Right lobe of liver (tissue), 6 donors: Measurements from ENCODE around the gene CORO7. TPM values are rescaled to one million over a fixed set of nuclear protein-coding genes. Genes with fewer than 3 reads are reported as not detected.
A peak's percentile ranks its signal among the peaks of the same experiment; 100 is the strongest.

ENCODE experiments used
- ATAC-seq, 4 donors: fragments of 200-7000 bp; cut with Tn5 transposase; one replicate each; pipeline ENCODE4 v1.9.1; 2020; ENCODE audit warnings: mild to moderate bottlenecking in 4 of 4, moderate library complexity in 4 of 4
- DNase-seq, 3 donors: peaks; one replicate each; pipeline ENCODE4 v3.0.0-alpha.2; 2020
- H3K27ac ChIP-seq, 3 donors: fragments of 200-600 bp; one replicate each; pipeline ENCODE4 v1.8.0; 2022
- H3K27me3 ChIP-seq, 2 donors: fragments of 200-600 bp; one replicate each; pipeline ENCODE4 v1.8.0; 2022
- H3K36me3 ChIP-seq, 4 donors: fragments of 200-600 bp; sonication (generic) in 1 of 4; one replicate each; pipeline versions ENCODE4 v1.5.1 to v1.8.0; 2017 to 2022; ENCODE audit warnings: control low read depth in 1 of 4
- H3K4me1 ChIP-seq, 4 donors: fragments of 200-600 bp; sonication (generic) in 1 of 4; one replicate each; pipeline versions ENCODE4 v1.5.1 to v1.8.0; 2017 to 2022; ENCODE audit warnings: control low read depth in 1 of 4
- H3K4me3 ChIP-seq, 3 donors: fragments of 200-600 bp; one replicate each; pipeline ENCODE4 v1.8.0; 2022
- H3K9me3 ChIP-seq, 4 donors: fragments of 200-600 bp; sonication (generic) in 1 of 4; one replicate each; pipeline versions ENCODE4 v1.5.1 to v1.8.0; 2017 to 2022; ENCODE audit warnings: control low read depth in 1 of 4
- CTCF ChIP-seq, 4 donors: fragments of 200-600 bp in 3 of 4; fragments of 450-650 bp in 1 of 4; IDR thresholded peaks; one replicate each; pipeline versions ENCODE4 v1.5.1 to v1.8.0; 2016 to 2022; ENCODE audit warnings: antibody characterized with exemption in 4 of 4, mild to moderate bottlenecking in 2 of 4
- POLR2A ChIP-seq: fragments of 450-650 bp; IDR thresholded peaks from one replicate; pipeline ENCODE4 v1.6.1; 2017; ENCODE audit warnings: antibody characterized with exemption, mild to moderate bottlenecking
- WGBS: methylation state at CpG from one replicate; pipeline ENCODE4 v1.1.6; 2018; ENCODE audit warnings: low coverage, low lambda C conversion rate; ENCODE audit not compliant: insufficient coverage; ENCODE audit errors: missing lambda C conversion rate; 5-methylcytosine and 5-hydroxymethylcytosine counted together
- intact Hi-C, 2 donors: fragments of 100-400 bp; cut with DNase I; formaldehyde crosslinking; loops; one replicate each; pipeline versions ENCODE4 v1.11.2 to v1.14.1; 2022
- total RNA-seq, 6 experiments: library from RNA; depleted of rRNA in 2 of 6; stranded (reverse); fragments of >200 nt in 2 of 6; fragmentation: NEBNext Ultra II Directional in 3 of 6; extraction: Animal tissue kit (Norgen Biotek cat#: 25700) in 3 of 6; gene quantifications; one replicate each; pipeline versions ENCODE4 v1.1.0 to v1.2.4, GENCODE V29; 2016 to 2023
- donor health status: DM: no; HTN: yes; CAD: no.
- donor health status: DM: no; HTN: no; CAD: no.
- donor health status: DM: no; HTN: no; CAD: no.
- donor health status: DM: no; HTN: yes; CAD: no.
- donor health status: DM: no; HTN: yes; CAD: no.

CORO7 gene
- total RNA-seq, 6 experiments from 2014 or later = 7.8 to 22.9 (median 13.3) TPM

GRCh38 chr16:4362476-4363135 lies 53.8 kb downstream of the CORO7 start:
- peaks cover 0 to 4% (median 0%) of the 10 kb centered on the region in 4 donors for H3K36me3 ChIP-seq

GRCh38 chr16:4361944-4362311 lies 54.5 kb downstream of the CORO7 start:
- Histone ChIP-seq H3K4me3 (no peak overlapping the region), H3K27me3 (no peaks in the 10 kb centered on the region), H3K27ac (no peak overlapping the region), H3K36me3 (peaks cover 0 to 4% (median 0%) of the 10 kb centered on the region in 4 donors), H3K4me1 (no peaks in the 10 kb centered on the region), H3K9me3 (no peaks in the 10 kb centered on the region)
- DNase-seq (no peak), ATAC-seq (no peak)
- intact Hi-C loops = loop anchor here in 1 of 2 donors (2.0 kb wide), 1 partner anchor 41 kb away; no protein-coding TSS in a partner anchor
- no peak for TF ChIP-seq CTCF (IDR thresholded peaks at IDR 0.05)
- TF ChIP-seq POLR2A = no peak
- no CpG with 5 or more reads among the region's 12 CpGs for WGBS

More at GRCh38 chr16:4362476-4363135, 53.8 kb downstream of the CORO7 start:
- intact Hi-C loops = no loop called here
- DNase-seq (no peak), ATAC-seq (no peak)
- Histone ChIP-seq H3K27ac (no peak overlapping the region), H3K4me3 (no peak overlapping the region), H3K4me1 (no peaks in the 10 kb centered on the region), H3K9me3 (no peaks in the 10 kb centered on the region), H3K27me3 (no peaks in the 10 kb centered on the region)
- no peak for TF ChIP-seq CTCF (IDR thresholded peaks at IDR 0.05)
- TF ChIP-seq POLR2A = no peak
- 73% methylated on average over 2 of the region's 19 CpGs for WGBS

DNA sequence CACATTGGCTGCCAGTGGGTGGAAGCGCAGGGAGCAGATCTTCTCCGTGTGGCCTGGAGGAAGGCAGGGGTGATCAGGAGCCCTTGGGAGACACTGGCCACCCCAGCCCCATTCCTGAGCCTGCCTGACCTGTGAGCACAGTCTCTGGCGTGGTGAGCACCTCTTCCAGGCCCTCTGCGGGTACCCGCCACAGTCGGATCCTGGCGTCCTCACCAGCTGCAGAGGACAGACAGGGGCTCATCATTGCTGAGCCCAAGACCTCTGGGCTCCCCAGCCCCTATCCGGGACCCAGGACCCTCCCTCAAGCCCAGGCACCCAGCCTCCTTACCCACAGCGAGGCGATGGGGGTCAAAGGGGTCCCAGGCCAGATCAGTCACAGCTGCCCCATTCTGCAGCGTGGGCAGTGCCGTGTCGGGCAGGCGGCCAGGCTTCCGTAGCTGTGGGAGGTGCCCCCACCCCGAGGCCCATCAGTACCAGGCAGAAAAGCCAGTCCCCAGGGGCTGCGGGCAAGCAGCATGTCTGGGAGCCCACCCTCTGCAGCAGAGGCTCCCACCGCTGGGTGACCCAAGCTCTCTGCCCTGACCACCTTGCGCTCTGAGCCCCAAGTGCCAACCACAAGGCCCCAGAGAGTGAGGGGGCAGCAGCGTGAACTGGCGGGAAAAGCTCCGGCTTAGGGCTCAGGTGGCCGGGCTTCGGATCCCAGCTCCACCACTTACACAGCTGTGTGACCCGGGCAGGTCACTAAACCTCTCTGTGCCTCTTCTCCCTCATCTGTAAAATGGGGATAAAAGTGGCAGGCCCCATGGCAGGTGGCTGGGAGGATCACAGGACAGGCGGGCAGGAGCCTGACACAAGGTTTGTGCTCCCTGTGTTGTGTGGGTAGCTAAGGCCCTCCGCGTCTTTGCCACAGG lies 55.1 kb downstream of the CORO7 start:
- TF ChIP-seq CTCF (IDR thresholded peaks at IDR 0.05) = no peak
- TF ChIP-seq POLR2A = no peak
- Histone ChIP-seq H3K4me1 (no peaks in the 10 kb centered on the region), H3K9me3 (no peaks in the 10 kb centered on the region), H3K4me3 (no peak overlapping the region), H3K27me3 (no peaks in the 10 kb centered on the region), H3K36me3 (peaks cover 0 to 4% (median 0%) of the 10 kb centered on the region in 4 donors), H3K27ac (no peak overlapping the region)
- intact Hi-C loops = loop anchor here in 1 of 2 donors (2.0 kb wide), 1 partner anchor 42 kb away; no protein-coding TSS in a partner anchor
- ATAC-seq (no peak), DNase-seq (no peak)
- WGBS = no CpG with 5 or more reads among the region's 28 CpGs

DNA sequence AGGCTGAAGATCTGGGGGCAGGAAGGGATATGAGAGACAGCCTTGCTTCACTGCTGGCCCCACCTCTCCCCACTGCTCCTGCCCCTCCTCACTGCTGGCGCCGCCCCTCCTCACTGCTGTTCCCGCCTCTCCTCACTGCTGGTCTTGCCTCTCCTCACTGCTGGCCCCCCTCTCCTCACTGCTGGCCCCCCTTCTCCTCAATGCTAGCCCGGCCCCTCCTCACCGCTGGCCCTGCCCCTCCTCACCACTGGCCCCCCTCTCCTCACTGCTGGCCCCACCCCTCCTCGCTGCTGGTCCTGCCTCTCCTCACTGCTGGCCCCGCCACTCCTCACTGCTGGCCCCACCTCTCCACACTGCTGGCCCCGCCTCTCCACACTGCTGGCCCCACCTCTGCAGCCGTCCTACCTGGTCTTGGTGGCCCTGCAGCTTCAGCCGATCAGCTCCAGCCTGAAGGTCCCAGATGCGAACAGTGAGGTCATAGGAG lies 55.8 kb downstream of the CORO7 start:
- Histone ChIP-seq H3K27ac (no peak overlapping the region), H3K9me3 (no peaks in the 10 kb centered on the region), H3K4me3 (no peak overlapping the region), H3K27me3 (no peaks in the 10 kb centered on the region), H3K36me3 (peaks cover 0 to 4% (median 0%) of the 10 kb centered on the region in 4 donors), H3K4me1 (no peaks in the 10 kb centered on the region)
- TF ChIP-seq POLR2A (no peak), CTCF (IDR thresholded peaks at IDR 0.05) (no peak)
- no peak for DNase-seq
- WGBS = 86% methylated on average over 5 of the region's 11 CpGs
- ATAC-seq = peak; percentile 28 to 63 (median 54)
- intact Hi-C loops = loop anchor here in 1 of 2 donors (2.0 kb wide), 1 partner anchor 42 kb away; no protein-coding TSS in a partner anchor
